H9 (cell line): ENCODE data around the gene AP2A2. TPM values are rescaled to one million over a fixed set of nuclear protein-coding genes. Genes with fewer than 3 reads are reported as not detected.

Experiments used
- DNase-seq: peaks from one replicate; pipeline ENCODE4 v3.0.0-alpha.2; 2017
- H2AFZ ChIP-seq: one replicate; pipeline ENCODE4 v1.6.1; 2013; ENCODE audit warnings: mild to moderate bottlenecking, low read length, control low read depth, moderate library complexity
- H2AK5ac ChIP-seq: 2 replicates; pipeline ENCODE4 v1.6.1; 2013; ENCODE audit warnings: low read length, control low read depth, mixed read lengths; ENCODE audit not compliant: insufficient read length
- H2BK120ac ChIP-seq: one replicate; pipeline ENCODE4 v1.6.1; 2013; ENCODE audit warnings: low read depth, mild to moderate bottlenecking, low read length, control low read depth, inconsistent platforms; ENCODE audit not compliant: poor library complexity, severe bottlenecking
- H2BK12ac ChIP-seq: 2 replicates; pipeline ENCODE4 v1.6.1; 2013; ENCODE audit warnings: low read length, control low read depth, mixed read lengths, low read depth; ENCODE audit not compliant: insufficient read length
- H2BK15ac ChIP-seq: 2 replicates; pipeline ENCODE4 v1.6.1; 2013; ENCODE audit warnings: low read depth, low read length, control low read depth
- H2BK20ac ChIP-seq: one replicate; pipeline ENCODE4 v1.6.1; 2013; ENCODE audit warnings: low read depth, mild to moderate bottlenecking, low read length, control low read depth, inconsistent platforms; ENCODE audit not compliant: poor library complexity, severe bottlenecking
- H2BK5ac ChIP-seq: 2 replicates; pipeline ENCODE4 v1.6.1; 2013; ENCODE audit warnings: low read length, control low read depth, mixed read lengths; ENCODE audit not compliant: insufficient read length
- H3K14ac ChIP-seq: 2 replicates; pipeline ENCODE4 v1.6.1; 2013; ENCODE audit warnings: low read length, control low read depth; ENCODE audit not compliant: insufficient read depth
- H3K18ac ChIP-seq: 2 replicates; pipeline ENCODE4 v1.6.1; 2013; ENCODE audit warnings: low read depth, mild to moderate bottlenecking, mixed read lengths, low read length, control low read depth; ENCODE audit not compliant: insufficient read length
- H3K23ac ChIP-seq: 2 replicates; pipeline ENCODE4 v1.6.1; 2013; ENCODE audit warnings: low read length, control low read depth, mixed read lengths, low read depth; ENCODE audit not compliant: insufficient read length
- H3K23me2 ChIP-seq: 2 replicates; pipeline ENCODE4 v1.6.1; 2013; ENCODE audit warnings: low read depth, mild to moderate bottlenecking, mixed read lengths, low read length, control low read depth; ENCODE audit not compliant: insufficient read length, poor library complexity, severe bottlenecking
- H3K27ac ChIP-seq: 2 replicates; pipeline ENCODE4 v1.5.1; 2013; ENCODE audit warnings: low read length, control low read depth, mixed read lengths, low read depth; ENCODE audit not compliant: insufficient read length
- H3K27me3 ChIP-seq: 2 replicates; pipeline ENCODE4 v1.6.1; 2013; ENCODE audit warnings: low read length, control low read depth, inconsistent platforms; ENCODE audit not compliant: insufficient read depth
- H3K4ac ChIP-seq: 2 replicates; pipeline ENCODE4 v1.6.1; 2013; ENCODE audit warnings: low read depth, mild to moderate bottlenecking, control low read depth, inconsistent platforms, low read length, moderate library complexity
- H3K4me1 ChIP-seq: 2 replicates; pipeline ENCODE4 v1.6.1; 2013; ENCODE audit warnings: low read length, control low read depth, inconsistent platforms; ENCODE audit not compliant: insufficient read depth
- H3K4me2 ChIP-seq: 2 replicates; pipeline ENCODE4 v1.6.1; 2013; ENCODE audit warnings: low read length, control low read depth, mixed read lengths; ENCODE audit not compliant: insufficient read length, insufficient read depth
- H3K56ac ChIP-seq: 2 replicates; pipeline ENCODE4 v1.6.1; 2013; ENCODE audit warnings: low read depth, mild to moderate bottlenecking, mixed read lengths, low read length, control low read depth; ENCODE audit not compliant: insufficient read length
- H3K79me1 ChIP-seq: 2 replicates; pipeline ENCODE4 v1.6.1; 2013; ENCODE audit warnings: low read depth, mild to moderate bottlenecking, moderate library complexity, low read length, control low read depth, inconsistent platforms; ENCODE audit not compliant: insufficient read depth, poor library complexity, severe bottlenecking
- H3K79me2 ChIP-seq: 2 replicates; pipeline ENCODE4 v1.6.1; 2013; ENCODE audit warnings: low read length, control low read depth, inconsistent platforms; ENCODE audit not compliant: insufficient read depth
- H3K9ac ChIP-seq: 2 replicates; pipeline ENCODE4 v1.6.1; 2013; ENCODE audit warnings: low read length, control low read depth, mixed read lengths; ENCODE audit not compliant: insufficient read length; ENCODE audit errors: extremely low read depth
- H3K9me3 ChIP-seq: one replicate; pipeline ENCODE4 v1.6.1; 2013; ENCODE audit warnings: low read depth, low read length, inconsistent platforms; ENCODE audit not compliant: control insufficient read depth
- H3T11ph ChIP-seq: one replicate; pipeline ENCODE4 v1.6.1; 2013; ENCODE audit warnings: mild to moderate bottlenecking, low read length, control low read depth, inconsistent platforms
- H4K20me1 ChIP-seq: one replicate; pipeline ENCODE4 v1.6.1; 2013; ENCODE audit not compliant: control insufficient read depth, insufficient read length, insufficient read depth
- H4K5ac ChIP-seq: 2 replicates; pipeline ENCODE4 v1.6.1; 2013; ENCODE audit warnings: low read depth, mild to moderate bottlenecking, mixed read lengths, low read length, control low read depth; ENCODE audit not compliant: insufficient read length
- H4K8ac ChIP-seq: replicated peaks from 2 replicates; pipeline ENCODE4 v1.6.1; 2013; ENCODE audit warnings: low read length, control low read depth, mixed read lengths, low read depth; ENCODE audit not compliant: insufficient read length
- H4K91ac ChIP-seq: 2 replicates; pipeline ENCODE4 v1.6.1; 2013; ENCODE audit warnings: low read depth, mild to moderate bottlenecking, moderate library complexity, mixed read lengths, low read length, control low read depth; ENCODE audit not compliant: insufficient read length
- H3K27ac Mint-ChIP-seq, 3 experiments: 2 replicates in 2 of 3; 3 replicates in 1 of 3; pipeline ENCODE4 v1.8.0; 2020 to 2021; ENCODE audit warnings: mixed read lengths in 3 of 3, mild to moderate bottlenecking in 1 of 3, moderate library complexity in 1 of 3
- H3K27me3 Mint-ChIP-seq: 2 replicates; pipeline ENCODE4 v1.8.0; 2021; ENCODE audit warnings: low read depth, mild to moderate bottlenecking, moderate library complexity, mixed read lengths
- H3K36me3 Mint-ChIP-seq, 3 experiments: 2 replicates in 2 of 3; 3 replicates in 1 of 3; pipeline ENCODE4 v1.8.0; 2020 to 2021; ENCODE audit warnings: low read depth in 3 of 3, mixed read lengths in 3 of 3; ENCODE audit not compliant: insufficient read depth in 1 of 3
- H3K4me1 Mint-ChIP-seq, 2 experiments: 2 replicates each; pipeline ENCODE4 v1.8.0; 2020; ENCODE audit warnings: mixed read lengths in 2 of 2
- H3K4me3 Mint-ChIP-seq, 2 experiments: 2 replicates in 1 of 2; 3 replicates in 1 of 2; pipeline ENCODE4 v1.8.0; 2020 to 2021; ENCODE audit warnings: mild to moderate bottlenecking in 2 of 2, mixed read lengths in 2 of 2, moderate library complexity in 1 of 2
- H3K9me3 Mint-ChIP-seq, 2 experiments: 2 replicates in 1 of 2; 3 replicates in 1 of 2; pipeline ENCODE4 v1.8.0; 2020; ENCODE audit warnings: mild to moderate bottlenecking in 2 of 2, mixed read lengths in 2 of 2, moderate library complexity in 1 of 2
- CTCF ChIP-seq: fragments of 200-600 bp; sonication (generic); conservative IDR thresholded peaks from 3 replicates; pipeline ENCODE4 v1.8.0; 2021; ENCODE audit warnings: antibody characterized with exemption, mild to moderate bottlenecking
- WGBS: extraction: QIAGEN DNeasy Blood & Tissue Kit; methylation state at CpG from one replicate; pipeline ENCODE4 v1.1.7; 2013; ENCODE audit warnings: missing lambda C conversion rate, low lambda C conversion rate, mixed read lengths; ENCODE audit not compliant: insufficient read length; ENCODE audit errors: extremely low coverage; 5-methylcytosine and 5-hydroxymethylcytosine counted together
- total RNA-seq: library from RNA; stranded (reverse); gene quantifications from 2 replicates; pipeline ENCODE4 v1.2.1, GENCODE V29; 2021

The AP2A2 gene
- total RNA-seq, 1 experiment from 2014 or later, result 53.7 TPM

- H3K27ac ChIP-seq, result no peak overlapping the region
- no peaks in the 10 kb centered on the region for H3K9me3 ChIP-seq
- H4K8ac ChIP-seq, result no peak overlapping the region
- H3K27me3 Mint-ChIP-seq, result peaks cover 1% of the 10 kb centered on the region; the same call in 1 of the 2 replicates
- H3K9me3 Mint-ChIP-seq, result no peaks in the 10 kb centered on the region
- no peak overlapping the region for H4K91ac ChIP-seq
- H2BK20ac ChIP-seq, result no peak overlapping the region
- no peak overlapping the region for H2BK12ac ChIP-seq
- H2BK5ac ChIP-seq, result no peak overlapping the region
- H3T11ph ChIP-seq, result no peak overlapping the region
- H3K36me3 Mint-ChIP-seq, result peaks cover 4 to 14% (median 12%) of the 10 kb centered on the region in 3 experiments; a peak in 5 of 7 replicates
- no peak overlapping the region for H2BK15ac ChIP-seq
- no peak overlapping the region for H3K27ac Mint-ChIP-seq
- H2AFZ ChIP-seq, result no peak overlapping the region
- H3K4me1 Mint-ChIP-seq, result peaks cover 25 to 30% of the 10 kb centered on the region in 2 experiments
- WGBS, result no CpG with 5 or more reads among the region's 7 CpGs
- H3K14ac ChIP-seq, result no peak overlapping the region
- H3K18ac ChIP-seq, result no peak overlapping the region
- no peak overlapping the region for H3K4me2 ChIP-seq
- H3K56ac ChIP-seq, result no peak overlapping the region
- H3K9ac ChIP-seq, result no peak overlapping the region
- no peaks in the 10 kb centered on the region for H3K27me3 ChIP-seq
- no peak overlapping the region for H4K5ac ChIP-seq
- no peak overlapping the region for H2AK5ac ChIP-seq
- peaks cover 7% of the 10 kb centered on the region for H3K23me2 ChIP-seq
- peaks cover 6% of the 10 kb centered on the region; the same call in 1 of the 2 replicates for H3K4me1 ChIP-seq
- H4K20me1 ChIP-seq, result no peaks in the 10 kb centered on the region
- no peak overlapping the region for H3K23ac ChIP-seq
- H3K4me3 Mint-ChIP-seq, result no peak overlapping the region; a peak in 1 of 5 replicates
- H2BK120ac ChIP-seq, result no peak overlapping the region
- DNase-seq, result no peak
- no peak overlapping the region for H3K4ac ChIP-seq
- TF ChIP-seq CTCF, result no peak
- H3K79me2 ChIP-seq, result peaks cover 15% of the 10 kb centered on the region; the same call in 1 of the 2 replicates
- peaks cover 13% of the 10 kb centered on the region for H3K79me1 ChIP-seq
Observed at GRCh38 chr11:927871-928270, 2.2 kb downstream of the AP2A2 start.
